Measurements from ENCODE around the gene LTA. TPM values are rescaled to one million over a fixed set of nuclear protein-coding genes. Genes with fewer than 3 reads are reported as not detected.

LTA gene
- total RNA-seq, 1 donor from 2014 or later, result not detected

DNA sequence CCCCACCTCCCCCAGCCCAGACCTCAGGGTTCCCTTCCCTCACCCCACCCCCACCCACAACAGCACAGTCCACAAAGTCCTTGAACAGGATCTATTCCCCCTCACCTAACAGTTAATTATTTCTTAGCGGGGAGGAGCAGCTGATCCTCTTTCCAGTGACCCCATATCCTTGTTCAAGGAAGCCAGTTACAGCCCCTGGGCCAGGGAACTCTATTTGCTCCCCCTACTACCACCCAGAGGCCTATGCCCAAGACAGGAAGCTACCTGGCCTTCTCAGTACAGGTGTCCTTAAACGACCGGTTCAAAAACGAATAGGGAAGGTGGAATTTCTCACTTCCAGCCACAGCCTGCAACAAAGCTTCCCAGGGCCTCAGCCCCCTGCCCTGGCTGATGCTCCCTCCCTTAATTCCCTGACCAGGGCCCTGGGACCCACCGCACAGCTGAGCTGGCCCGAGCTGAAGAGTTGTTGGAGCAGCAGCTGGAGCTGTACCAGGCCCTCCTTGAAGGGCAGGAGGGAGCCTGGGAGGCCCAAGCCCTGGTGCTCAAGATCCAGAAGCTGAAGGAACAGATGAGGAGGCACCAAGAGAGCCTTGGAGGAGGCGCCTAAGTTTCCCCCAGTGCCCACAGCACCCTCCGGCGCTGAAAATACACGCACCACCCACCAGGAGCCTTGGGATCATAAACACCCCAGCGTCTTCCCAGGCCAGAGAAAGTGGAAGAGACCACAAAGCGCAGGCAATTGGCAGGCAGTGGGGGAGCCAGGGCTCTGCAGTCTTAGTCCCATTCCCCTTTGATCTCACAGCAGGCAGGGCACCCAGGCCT is 42.5 kb upstream of the LTA start:
- Histone ChIP-seq H3K27ac (replicated peaks) (no peak overlapping the region), H3K9me3 (replicated peaks) (no peaks in the 10 kb centered on the region), H3K27me3 (ENCODE audit: low read depth) (no peaks in the 10 kb centered on the region), H3K4me3 (no peak overlapping the region), H3K36me3 (peaks cover 52% of the 10 kb centered on the region), H3K4me1 (peaks cover 29% of the 10 kb centered on the region)
- no peak for DNase-seq
- TF ChIP-seq, protein P1, sequence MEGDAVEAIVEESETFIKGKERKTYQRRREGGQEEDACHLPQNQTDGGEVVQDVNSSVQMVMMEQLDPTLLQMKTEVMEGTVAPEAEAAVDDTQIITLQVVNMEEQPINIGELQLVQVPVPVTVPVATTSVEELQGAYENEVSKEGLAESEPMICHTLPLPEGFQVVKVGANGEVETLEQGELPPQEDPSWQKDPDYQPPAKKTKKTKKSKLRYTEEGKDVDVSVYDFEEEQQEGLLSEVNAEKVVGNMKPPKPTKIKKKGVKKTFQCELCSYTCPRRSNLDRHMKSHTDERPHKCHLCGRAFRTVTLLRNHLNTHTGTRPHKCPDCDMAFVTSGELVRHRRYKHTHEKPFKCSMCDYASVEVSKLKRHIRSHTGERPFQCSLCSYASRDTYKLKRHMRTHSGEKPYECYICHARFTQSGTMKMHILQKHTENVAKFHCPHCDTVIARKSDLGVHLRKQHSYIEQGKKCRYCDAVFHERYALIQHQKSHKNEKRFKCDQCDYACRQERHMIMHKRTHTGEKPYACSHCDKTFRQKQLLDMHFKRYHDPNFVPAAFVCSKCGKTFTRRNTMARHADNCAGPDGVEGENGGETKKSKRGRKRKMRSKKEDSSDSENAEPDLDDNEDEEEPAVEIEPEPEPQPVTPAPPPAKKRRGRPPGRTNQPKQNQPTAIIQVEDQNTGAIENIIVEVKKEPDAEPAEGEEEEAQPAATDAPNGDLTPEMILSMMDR (IDR thresholded peaks at IDR 0.05; ENCODE audit: borderline replicate concordance), result no peak
- intact Hi-C loops (cut with micrococcal nuclease), result no loop called here

DNA sequence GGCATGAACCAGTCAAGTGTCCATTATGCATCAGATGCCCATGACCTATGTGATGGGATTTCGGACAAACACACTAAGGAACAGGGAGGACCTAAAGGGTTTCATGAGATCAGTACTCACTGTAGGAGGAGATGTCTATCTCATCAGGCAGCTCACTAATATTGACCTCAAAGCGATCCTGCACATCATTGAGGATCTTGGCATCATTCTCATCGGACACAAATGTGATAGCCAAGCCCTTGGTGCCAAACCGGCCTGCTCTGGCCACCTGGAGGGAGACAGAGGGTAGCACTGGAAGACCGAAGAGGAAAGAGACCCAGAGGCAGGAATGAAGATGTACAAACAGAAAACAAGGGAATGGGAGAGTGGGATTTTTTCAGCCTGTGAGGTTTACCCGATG is 41.4 kb upstream of the LTA start:
- Histone ChIP-seq H3K36me3 (peaks cover 63% of the 10 kb centered on the region), H3K9me3 (replicated peaks) (no peaks in the 10 kb centered on the region), H3K4me1 (peaks cover 32% of the 10 kb centered on the region), H3K4me3 (no peak overlapping the region), H3K27me3 (ENCODE audit: low read depth) (no peaks in the 10 kb centered on the region), H3K27ac (replicated peaks) (no peak overlapping the region)
- no peak for DNase-seq
- TF ChIP-seq, protein P1 (IDR thresholded peaks at IDR 0.05; ENCODE audit: borderline replicate concordance), result no peak
- intact Hi-C loops (cut with micrococcal nuclease), result no loop called here

DNA sequence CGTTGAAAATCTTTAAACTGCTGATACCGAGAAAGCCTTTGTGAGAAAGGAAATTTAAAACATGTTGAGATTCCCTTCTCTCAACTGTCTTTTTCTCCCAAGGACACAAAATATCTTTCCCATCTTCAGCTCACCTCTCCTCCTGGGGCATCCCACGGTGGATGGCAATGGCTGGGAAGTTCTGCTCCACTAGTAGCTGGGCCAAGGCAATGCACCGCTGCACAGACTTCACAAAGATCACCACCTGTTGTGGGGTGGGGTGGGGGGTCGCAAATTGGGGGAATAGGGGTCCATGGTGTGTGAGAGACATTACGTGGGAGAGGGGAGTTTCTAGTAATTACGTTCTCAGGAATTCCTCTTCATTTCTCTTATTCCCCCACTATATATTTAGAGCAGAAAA is 40.9 kb upstream of the LTA start:
- intact Hi-C loops (cut with micrococcal nuclease), result no loop called here
- TF ChIP-seq, protein P1 (IDR thresholded peaks at IDR 0.05; ENCODE audit: borderline replicate concordance), result no peak
- Histone ChIP-seq H3K36me3 (peaks cover 68% of the 10 kb centered on the region), H3K4me1 (peaks cover 37% of the 10 kb centered on the region), H3K9me3 (replicated peaks) (no peaks in the 10 kb centered on the region), H3K27ac (replicated peaks) (no peak overlapping the region), H3K4me3 (no peak overlapping the region), H3K27me3 (ENCODE audit: low read depth) (no peaks in the 10 kb centered on the region)
- no peak for DNase-seq

DNA sequence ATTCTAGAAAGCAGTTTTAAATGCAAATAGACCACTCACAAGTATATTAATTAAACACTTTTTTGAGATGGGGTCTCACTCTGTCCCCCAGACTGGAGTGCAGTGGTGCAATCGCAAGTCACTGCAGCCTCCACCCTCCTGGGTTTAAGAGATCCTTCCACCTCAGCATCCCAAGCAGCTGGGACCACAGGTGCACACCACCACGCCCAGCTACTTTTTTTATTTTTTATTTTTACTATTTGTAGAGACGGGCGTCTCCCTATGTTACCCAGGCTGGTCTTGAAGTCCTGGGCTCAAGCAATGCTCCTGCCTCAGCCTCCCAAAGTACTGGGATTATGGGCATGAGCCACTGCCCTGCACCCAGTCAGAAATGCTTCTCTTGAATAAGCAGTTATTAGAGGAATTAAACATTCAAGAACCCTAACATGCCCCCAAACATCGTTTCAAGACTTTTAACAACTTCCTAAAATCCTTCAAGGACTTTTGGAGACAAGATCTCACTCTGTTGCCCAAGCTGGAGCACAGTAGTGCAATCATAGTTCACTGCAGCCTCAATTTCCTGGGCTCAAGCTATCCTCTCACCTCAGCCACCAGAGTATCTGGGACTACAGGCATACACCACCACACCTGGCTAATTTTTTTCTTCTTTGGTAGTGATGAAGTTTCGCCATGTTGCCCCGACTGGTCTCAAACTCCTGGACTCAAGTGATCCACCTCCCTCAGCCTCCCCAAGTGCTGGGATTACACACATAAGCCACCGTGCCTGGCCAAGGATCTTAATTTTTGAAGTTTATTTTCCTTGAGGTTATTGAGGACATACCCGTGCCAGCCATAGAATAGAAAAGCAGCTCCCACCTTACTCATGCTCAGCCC is 40.1 kb upstream of the LTA start:
- Histone ChIP-seq H3K27me3 (ENCODE audit: low read depth) (no peaks in the 10 kb centered on the region), H3K36me3 (peaks cover 76% of the 10 kb centered on the region), H3K27ac (replicated peaks) (peak overlapping the region; percentile 58), H3K9me3 (replicated peaks) (no peaks in the 10 kb centered on the region), H3K4me1 (peaks cover 41% of the 10 kb centered on the region), H3K4me3 (no peak overlapping the region)
- intact Hi-C loops (cut with micrococcal nuclease), result no loop called here
- TF ChIP-seq, protein P1 (IDR thresholded peaks at IDR 0.05; ENCODE audit: borderline replicate concordance), result no peak
- no peak for DNase-seq

DNA sequence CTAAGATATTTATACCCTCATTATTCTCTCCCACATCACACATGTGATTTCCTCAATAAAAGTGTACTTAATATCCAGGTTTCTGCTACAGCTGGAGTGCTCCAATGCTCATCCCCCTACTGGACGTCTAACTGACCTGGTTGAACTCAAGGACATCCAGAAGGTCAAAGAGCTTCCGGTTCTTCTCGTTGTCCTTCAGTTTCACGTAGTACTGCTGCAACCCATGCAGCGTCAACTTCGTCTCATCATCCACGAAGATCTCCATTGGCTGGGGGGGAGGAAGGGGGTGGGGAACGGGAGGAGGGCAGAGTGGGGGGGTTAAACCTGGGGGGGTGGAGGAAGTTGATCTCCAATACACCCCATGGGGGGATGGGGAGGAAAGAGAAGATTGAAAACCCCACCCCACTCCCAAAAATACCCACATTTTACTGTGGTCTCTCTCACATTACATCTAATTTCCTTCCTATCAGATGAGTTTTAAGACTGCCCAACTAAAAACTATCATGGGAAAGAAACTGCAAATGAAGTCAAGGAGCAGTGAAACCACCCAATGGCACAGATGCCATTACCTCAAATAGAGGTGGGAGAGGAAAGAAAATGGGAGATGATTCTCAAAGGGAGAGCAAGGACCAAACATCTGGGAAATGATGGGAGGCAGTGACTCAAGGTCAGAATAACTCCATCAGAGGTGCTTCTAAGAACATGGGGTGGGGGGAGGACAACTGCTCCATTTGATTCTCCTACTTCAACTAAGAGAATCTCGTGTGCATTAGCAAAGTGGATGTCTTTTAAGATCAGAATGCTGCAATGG is 39.2 kb upstream of the LTA start:
- Histone ChIP-seq H3K36me3 (peaks cover 85% of the 10 kb centered on the region), H3K4me3 (no peak overlapping the region), H3K4me1 (peaks cover 47% of the 10 kb centered on the region), H3K9me3 (replicated peaks) (no peaks in the 10 kb centered on the region), H3K27me3 (ENCODE audit: low read depth) (no peaks in the 10 kb centered on the region), H3K27ac (replicated peaks) (peak overlapping the region; percentile 58)
- no peak for DNase-seq
- TF ChIP-seq, protein P1 (IDR thresholded peaks at IDR 0.05; ENCODE audit: borderline replicate concordance), result no peak
- intact Hi-C loops (cut with micrococcal nuclease), result no loop called here

Data from left ventricle myocardium inferior (tissue), 1 donor.